ENCODE measurements around the gene DNPH1.

GRCh38 chr6:43264599-43265145 lies 35.4 kb upstream of the DNPH1 start:
- TF ChIP-seq CTCF (IDR thresholded peaks at IDR 0.05) = no peak
- no peak for TF ChIP-seq POLR2A (IDR thresholded peaks at IDR 0.05)

All from esophagus squamous epithelium (tissue), 4 donors.